GM12892 (cell line): ENCODE results near the gene PARVB.

Experiments used
- POLR2A ChIP-seq: IDR thresholded peaks from 2 replicates; pipeline ENCODE4 v1.6.1; 2011; ENCODE audit warnings: low read depth, low read length, control low read depth
- POLR2AphosphoS5 ChIP-seq: IDR thresholded peaks from 2 replicates; pipeline ENCODE4 v1.6.1; 2011; ENCODE audit warnings: low read depth, low read length, control low read depth
- TAF1 ChIP-seq: IDR thresholded peaks from 2 replicates; pipeline ENCODE4 v1.6.1; 2011; ENCODE audit warnings: low read depth, mild to moderate bottlenecking, control low read depth, low read length, borderline replicate concordance

DNA sequence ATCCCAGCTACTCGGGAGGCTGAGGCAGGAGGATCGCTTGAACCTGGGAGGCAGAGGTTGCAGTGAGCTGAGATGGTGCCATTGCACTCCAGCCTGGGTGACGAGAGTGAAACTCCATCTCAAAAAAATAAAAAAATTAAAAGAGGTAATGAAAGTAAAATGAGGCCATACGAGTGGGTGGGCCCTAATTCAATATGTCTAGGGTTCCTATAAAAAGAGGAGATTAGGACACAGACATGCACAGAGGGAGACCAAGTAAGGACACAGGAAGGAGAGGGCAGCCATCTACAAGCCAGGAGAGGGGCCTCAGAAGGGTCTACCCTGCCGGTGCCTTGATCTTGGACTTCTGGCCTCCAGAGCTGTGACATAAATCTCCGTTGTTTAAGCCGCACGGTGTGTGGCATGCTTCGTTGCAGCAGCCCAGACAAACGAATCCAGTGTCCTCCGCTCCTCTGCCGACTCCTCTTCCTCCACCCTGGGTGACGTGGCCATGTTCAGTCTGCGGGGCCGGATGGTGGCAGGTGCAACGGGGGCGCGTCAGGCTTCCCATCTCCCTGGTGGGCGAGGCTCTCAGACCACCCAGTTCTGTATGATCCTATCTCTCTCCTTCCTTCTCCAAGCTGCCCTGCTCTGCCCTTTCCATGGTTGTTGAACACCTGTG, 105.0 kb downstream of the PARVB start:
- TF ChIP-seq POLR2A, result no peak
- no peak for TF ChIP-seq POLR2AphosphoS5
- no peak for TF ChIP-seq TAF1
